Epithelial cell of esophagus (primary cell): Measurements from ENCODE around the gene CEP83.

Experiments used
- DNase-seq: peaks from one replicate; pipeline ENCODE4 v3.0.0; 2010; ENCODE audit warnings: low read depth
- H3K4me3 ChIP-seq: 2 replicates; pipeline ENCODE4 v1.5.1; 2011; ENCODE audit warnings: mild to moderate bottlenecking, low read length, control low read depth
- CTCF ChIP-seq: IDR thresholded peaks from 2 replicates; pipeline ENCODE4 v1.5.1; 2011; ENCODE audit warnings: low read depth, mild to moderate bottlenecking, low read length, control low read depth, inconsistent platforms; ENCODE audit not compliant: insufficient read depth; ENCODE audit errors: missing control alignments

Gene CEP83

GRCh38 chr12:94353130-94353529 lies 106.5 kb downstream of the CEP83 start:
- no peak for DNase-seq
- H3K4me3 ChIP-seq = no peak overlapping the region
- TF ChIP-seq CTCF = no peak

- DNase-seq = no peak
- no peak overlapping the region for H3K4me3 ChIP-seq
- TF ChIP-seq CTCF = no peak
Measured at GRCh38 chr12:94340573-94340972, 119.1 kb downstream of the CEP83 start.

GRCh38 chr12:94338006-94338794 lies 121.5 kb downstream of the CEP83 start:
- TF ChIP-seq CTCF = no peak
- H3K4me3 ChIP-seq = no peak overlapping the region
- DNase-seq = no peak

GRCh38 chr12:94336211-94336925 lies 123.3 kb downstream of the CEP83 start:
- no peak for TF ChIP-seq CTCF
- DNase-seq = peak; percentile 27
- no peak overlapping the region for H3K4me3 ChIP-seq

GRCh38 chr12:94333396-94333795 lies 126.3 kb downstream of the CEP83 start:
- no peak overlapping the region for H3K4me3 ChIP-seq
- no peak for DNase-seq
- TF ChIP-seq CTCF = no peak

GRCh38 chr12:94329366-94329765 lies 130.3 kb downstream of the CEP83 start:
- H3K4me3 ChIP-seq = no peak overlapping the region
- no peak for DNase-seq
- TF ChIP-seq CTCF = peak; percentile 9
